ENCODE data around the gene JMJD7. TPM values are rescaled to one million over a fixed set of nuclear protein-coding genes. Genes with fewer than 3 reads are reported as not detected.

Gene JMJD7
- total RNA-seq, 1 experiment from 2014 or later = 3.1 TPM

- no peak for DNase-seq (ENCODE audit: extremely low read depth, low read depth)
These were observed 29.0 kb upstream of the JMJD7 start for GRCh38 chr15:41798607-41799487.

DNA sequence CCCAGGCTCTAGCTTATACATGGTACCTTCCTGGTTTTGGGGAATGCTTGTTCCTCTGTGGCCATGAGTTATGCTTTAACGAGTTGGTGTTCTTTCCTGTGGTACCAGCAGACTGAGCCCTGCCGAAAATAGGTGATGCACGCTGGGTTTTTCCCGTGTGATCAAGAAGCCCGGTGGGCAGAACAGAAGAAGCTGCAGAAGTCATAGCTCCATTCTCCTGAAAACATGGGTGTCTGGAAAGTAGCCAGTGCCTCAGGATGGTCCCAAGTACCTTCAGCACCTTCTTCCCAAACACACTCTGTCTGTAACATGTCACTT lies 28.4 kb upstream of the JMJD7 start:
- DNase-seq (ENCODE audit: extremely low read depth, low read depth) = no peak

- no peak for DNase-seq (ENCODE audit: extremely low read depth, low read depth)
These were observed 26.7 kb upstream of the JMJD7 start for GRCh38 chr15:41801185-41801584.

- no peak for DNase-seq (ENCODE audit: extremely low read depth, low read depth)
These were observed 25.9 kb upstream of the JMJD7 start for GRCh38 chr15:41801850-41802455.

- no peak for DNase-seq (ENCODE audit: extremely low read depth, low read depth)
These were observed 23.5 kb upstream of the JMJD7 start for GRCh38 chr15:41804361-41804760.

DNA sequence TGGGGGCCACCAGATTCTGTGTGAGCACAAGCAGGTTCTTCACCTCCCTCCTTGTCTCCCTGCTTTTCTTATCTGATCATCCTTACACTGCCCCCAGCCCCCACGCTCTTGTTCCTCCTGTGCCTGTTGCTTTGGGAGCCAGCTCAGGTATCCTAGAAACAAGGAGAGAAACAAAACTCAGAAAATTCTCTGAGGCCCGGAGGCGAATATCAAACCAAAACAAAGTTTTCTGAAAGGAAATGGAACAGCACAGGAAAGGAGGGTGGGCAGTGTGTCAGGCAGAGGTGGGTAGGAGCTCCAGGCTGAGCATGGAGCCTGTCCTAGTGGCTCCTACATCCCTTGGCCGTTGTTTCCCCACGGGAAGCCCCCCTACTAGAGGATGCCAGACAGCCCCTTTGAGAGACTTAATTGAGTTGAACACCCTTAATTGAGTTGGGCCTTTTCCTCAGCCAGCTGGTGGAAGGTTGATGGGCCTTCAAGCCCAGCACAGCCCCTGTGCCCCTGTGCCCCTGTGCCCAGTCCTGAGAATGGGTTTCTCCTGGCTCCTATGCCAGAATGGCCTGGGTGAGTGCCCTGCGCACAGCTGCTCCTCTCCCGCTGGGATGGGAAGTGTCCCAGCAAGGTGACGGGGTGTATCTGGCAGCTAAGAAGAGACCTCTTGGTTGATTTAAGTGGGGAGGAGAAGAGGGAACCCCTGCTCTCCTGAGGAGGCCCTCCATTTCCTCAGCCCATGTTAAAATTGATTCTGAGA lies 22.8 kb upstream of the JMJD7 start:
- no peak for DNase-seq (ENCODE audit: extremely low read depth, low read depth)

DNA sequence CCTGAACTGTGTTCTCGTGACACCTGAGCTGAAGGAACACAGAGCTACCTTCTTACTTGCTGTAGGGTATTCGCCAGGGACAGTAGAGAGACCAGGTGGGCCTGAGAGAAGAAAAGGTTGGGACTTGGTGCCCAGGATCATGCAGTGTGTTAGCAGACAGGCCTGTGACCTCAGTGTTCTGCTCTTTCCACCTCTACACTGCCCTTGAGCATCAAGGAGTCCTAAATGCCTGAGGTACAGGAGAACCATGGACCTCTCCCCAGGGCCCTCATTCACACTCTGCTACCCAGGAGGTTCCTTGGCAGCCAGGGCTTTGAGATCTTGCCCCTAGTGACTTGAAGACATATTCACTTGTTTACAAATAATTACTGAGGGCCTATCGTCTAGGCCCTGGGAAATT lies 22.2 kb upstream of the JMJD7 start:
- DNase-seq (ENCODE audit: extremely low read depth, low read depth) = no peak

GRCh38 chr15:41806291-41807181 lies 21.4 kb upstream of the JMJD7 start:
- DNase-seq (ENCODE audit: extremely low read depth, low read depth) = no peak

GRCh38 chr15:41809121-41809520 lies 18.8 kb upstream of the JMJD7 start:
- DNase-seq (ENCODE audit: extremely low read depth, low read depth) = no peak

GRCh38 chr15:41809526-41810220 lies 18.2 kb upstream of the JMJD7 start:
- DNase-seq (ENCODE audit: extremely low read depth, low read depth) = no peak

GRCh38 chr15:41810651-41811431 lies 17.1 kb upstream of the JMJD7 start:
- no peak for DNase-seq (ENCODE audit: extremely low read depth, low read depth)

GRCh38 chr15:41811432-41812195 lies 16.3 kb upstream of the JMJD7 start:
- DNase-seq (ENCODE audit: extremely low read depth, low read depth) = peak; percentile 69

DNA sequence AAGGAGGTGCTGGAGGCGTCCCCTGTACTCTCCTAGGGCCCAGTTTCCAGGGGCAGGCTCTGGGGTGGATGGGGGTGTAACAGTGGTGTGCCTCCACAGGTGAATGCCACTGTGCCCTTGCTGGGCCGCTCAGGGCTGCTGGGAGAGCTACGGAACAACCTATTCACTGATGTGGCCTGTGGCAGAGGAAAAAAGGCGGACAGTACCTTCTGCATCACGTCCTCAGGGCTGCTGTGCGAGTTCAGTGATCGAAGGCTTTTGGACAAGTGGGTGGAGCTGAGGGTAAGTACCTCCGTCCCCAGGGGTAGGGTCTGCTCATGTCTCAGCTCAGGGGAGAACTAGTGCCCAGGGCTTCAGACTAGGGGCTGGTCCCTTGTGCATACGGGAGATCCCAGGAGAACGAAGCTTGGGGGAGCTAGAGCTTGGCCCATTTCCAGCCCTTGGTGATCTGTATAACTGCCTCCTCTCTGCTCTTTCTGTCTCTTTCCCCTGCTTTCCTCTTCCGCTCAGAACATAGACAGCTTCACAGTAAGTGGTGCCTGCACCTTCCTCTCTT lies 15.0 kb upstream of the JMJD7 start:
- no peak for DNase-seq (ENCODE audit: extremely low read depth, low read depth)

DNA sequence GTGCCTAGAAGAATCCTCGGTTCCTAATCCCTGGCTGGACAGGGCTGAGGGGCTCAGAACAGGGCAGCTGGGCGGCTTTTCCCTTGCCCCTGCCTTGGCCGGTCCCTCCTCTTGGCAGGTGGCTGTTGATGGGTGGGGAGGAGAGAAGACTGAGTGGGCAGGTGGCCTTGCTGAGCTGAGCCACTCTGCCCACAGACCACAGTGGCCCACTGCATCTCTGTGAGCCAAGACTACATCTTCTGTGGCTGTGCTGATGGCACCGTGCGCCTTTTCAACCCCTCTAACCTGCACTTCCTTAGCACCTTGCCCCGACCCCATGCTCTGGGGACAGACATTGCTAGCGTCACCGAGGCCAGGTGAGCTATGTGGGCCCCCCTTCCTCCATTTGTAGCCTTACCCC lies 14.5 kb upstream of the JMJD7 start:
- DNase-seq (ENCODE audit: extremely low read depth, low read depth) = no peak

DNA sequence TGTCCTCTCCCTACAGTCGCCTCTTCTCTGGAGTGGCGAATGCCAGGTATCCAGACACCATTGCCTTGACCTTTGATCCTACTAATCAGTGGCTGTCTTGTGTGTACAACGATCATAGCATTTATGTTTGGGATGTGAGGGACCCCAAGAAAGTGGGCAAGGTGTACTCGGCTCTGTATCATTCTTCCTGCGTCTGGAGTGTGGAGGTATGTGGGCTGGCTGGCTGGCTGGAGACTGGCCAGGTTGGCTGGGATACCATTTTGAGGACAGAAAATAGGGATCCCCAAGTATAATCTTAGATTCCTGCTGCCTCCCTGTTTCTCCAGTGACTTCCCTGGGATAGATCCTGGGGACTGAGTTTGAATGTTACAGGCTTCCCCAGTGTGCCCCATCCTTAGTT lies 13.4 kb upstream of the JMJD7 start:
- DNase-seq (ENCODE audit: extremely low read depth, low read depth) = no peak

GRCh38 chr15:41816788-41817187 lies 11.1 kb upstream of the JMJD7 start:
- no peak for DNase-seq (ENCODE audit: extremely low read depth, low read depth)

DNA sequence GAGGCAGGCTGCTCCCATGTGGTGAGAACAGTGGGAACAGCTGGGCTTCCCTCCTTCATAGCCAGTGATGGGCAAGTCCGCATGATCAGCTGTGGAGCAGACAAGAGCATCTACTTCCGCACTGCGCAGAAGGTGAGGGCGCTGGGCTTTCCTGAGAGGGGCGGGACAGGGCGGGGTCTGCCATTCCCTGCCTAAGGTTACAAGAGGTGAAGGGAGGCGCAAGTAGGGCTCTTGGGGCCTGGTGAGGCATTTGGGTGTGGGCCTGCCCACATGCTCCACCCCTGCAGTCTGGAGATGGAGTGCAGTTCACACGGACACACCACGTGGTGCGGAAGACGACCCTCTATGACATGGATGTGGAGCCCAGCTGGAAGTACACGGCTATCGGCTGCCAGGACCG lies 10.6 kb upstream of the JMJD7 start:
- no peak for DNase-seq (ENCODE audit: extremely low read depth, low read depth)

GRCh38 chr15:41817781-41818180 lies 10.1 kb upstream of the JMJD7 start:
- DNase-seq (ENCODE audit: extremely low read depth, low read depth) = no peak
